K562 (cell line): ENCODE measurements around the gene ZFAND6.

Experiments
- BCLAF1 ChIP-seq, 2 experiments: fragments of 450-650 bp in 1 of 2; IDR thresholded peaks; 2 replicates each; pipeline ENCODE4 v1.6.1; 2011 to 2017; ENCODE audit warnings: low read depth in 2 of 2, antibody characterized with exemption in 1 of 2, borderline replicate concordance in 1 of 2, low read length in 1 of 2, mild to moderate bottlenecking in 1 of 2, mixed read lengths in 1 of 2; ENCODE audit not compliant: control insufficient read depth in 1 of 2
- CTCF ChIP-seq, 3 experiments: IDR thresholded peaks in 2 of 3; conservative IDR thresholded peaks in 1 of 3; 2 replicates each; pipeline ENCODE4 v1.5.1; 2011 to 2012; ENCODE audit warnings: low read length in 3 of 3, mild to moderate bottlenecking in 3 of 3, control low read depth in 2 of 3, improper control_type of control experiment in 1 of 3, inconsistent platforms in 1 of 3, low read depth in 1 of 3, mixed read lengths in 1 of 3, moderate library complexity in 1 of 3; ENCODE audit not compliant: insufficient read depth in 2 of 3
- JUND ChIP-seq, 2 experiments: IDR thresholded peaks; 2 replicates in 1 of 2; 3 replicates in 1 of 2; pipeline ENCODE4 v1.6.1; 2011; ENCODE audit warnings: borderline replicate concordance in 2 of 2, low read depth in 2 of 2, low read length in 2 of 2, improper control_type of control experiment in 1 of 2, missing biosample characterization in 1 of 2, missing genetic modification characterization in 1 of 2, missing genetic modification reagents in 1 of 2
- MLLT1 ChIP-seq, 2 experiments: fragments of 450-650 bp; IDR thresholded peaks; 2 replicates each; pipeline ENCODE4 v1.6.1; 2016
- PATZ1 ChIP-seq: fragments of 250-450 bp; sonication (Bioruptor Pico); IDR thresholded peaks from 2 replicates; pipeline ENCODE4 v1.5.0; 2020; ENCODE audit warnings: mild to moderate bottlenecking, borderline replicate concordance
- ZNF140 ChIP-seq: fragments of 250-450 bp; sonication (Bioruptor Pico); IDR thresholded peaks from 2 replicates; pipeline ENCODE4 v1.8.0; 2021; ENCODE audit warnings: moderate library complexity, mild to moderate bottlenecking, inconsistent platforms
- ZNF143 ChIP-seq: sonication (generic); formaldehyde crosslinking; IDR thresholded peaks from 2 replicates; pipeline ENCODE4 v1.9.0; 2022; ENCODE audit warnings: mild to moderate bottlenecking, missing genetic modification reagents

GRCh38 chr15:80141916-80142598, 82.6 kb downstream of the ZFAND6 start:
- TF ChIP-seq CTCF (IDR thresholded peaks at IDR 0.05 in 2 of 3, conservative IDR thresholded peaks at IDR 0.05 in 1 of 3; ENCODE audit: insufficient read depth in 2 of 3, low read depth in 1 of 3, low read length in 3 of 3) (no peak), JUND (IDR thresholded peaks at IDR 0.05; ENCODE audit: borderline replicate concordance, low read depth, low read length) (no peak), JUND (tag; IDR thresholded peaks at IDR 0.05; ENCODE audit: borderline replicate concordance, low read depth, low read length) (no peak), ZNF143 (CRISPR knock-in tag) (no peak), PATZ1 (CRISPR knock-in tag) (no peak), ZNF140 (CRISPR knock-in tag) (no peak), MLLT1 (IDR thresholded peaks at IDR 0.05) (no peak), BCLAF1 (IDR thresholded peaks at IDR 0.05; ENCODE audit: borderline replicate concordance in 1 of 2, control insufficient read depth in 1 of 2, low read depth in 2 of 2, low read length in 1 of 2) (no peak)
